GM12865 (cell line): ENCODE data around the gene LRRC23.

Experiments
- DNase-seq: peaks from one replicate; pipeline ENCODE4 v3.0.0; 2010; ENCODE audit warnings: low read depth
- H3K4me3 ChIP-seq: 2 replicates; pipeline ENCODE4 v1.5.1; 2011; ENCODE audit warnings: mild to moderate bottlenecking, low read depth, low read length, control low read depth
- CTCF ChIP-seq: IDR thresholded peaks from 2 replicates; pipeline ENCODE4 v1.5.1; 2011; ENCODE audit warnings: low read length, control low read depth, low read depth, inconsistent platforms; ENCODE audit not compliant: insufficient read depth; ENCODE audit errors: missing control alignments

Gene LRRC23

GRCh38 chr12:6941782-6942181 is 37.2 kb downstream of the LRRC23 start:
- DNase-seq, result no peak
- TF ChIP-seq CTCF, result no peak
- H3K4me3 ChIP-seq, result no peak overlapping the region

- no peak for DNase-seq
- no peak for TF ChIP-seq CTCF
- no peak overlapping the region for H3K4me3 ChIP-seq
Measured at GRCh38 chr12:6942331-6942665, 37.7 kb downstream of the LRRC23 start.

GRCh38 chr12:6943389-6943721 is 38.7 kb downstream of the LRRC23 start:
- H3K4me3 ChIP-seq, result peak overlapping the region; percentile 39
- DNase-seq, result peak; percentile 96
- no peak for TF ChIP-seq CTCF

- peak within 1 kb of the TSS; percentile 72 for H3K4me3 ChIP-seq
- peak; percentile 97 for DNase-seq
- no peak for TF ChIP-seq CTCF
Measured at GRCh38 chr12:6943722-6944380, 39.2 kb downstream of the LRRC23 start, which contains the start of the genes C12orf57 and RNU7-1. TSS of gene C12orf57 (plus strand) at chr12:6944022. CDS start at chr12:6944122, 100 bp downstream. TSS of gene RNU7-1 (plus strand) at chr12:6943816.

GRCh38 chr12:6944381-6945186 is 40.0 kb downstream of the LRRC23 start:
- peak; percentile 86 for TF ChIP-seq CTCF
- peak; percentile 97 for DNase-seq
- peak overlapping the region; percentile 72 for H3K4me3 ChIP-seq

- H3K4me3 ChIP-seq, result peak overlapping the region; percentile 72
- no peak for DNase-seq
- no peak for TF ChIP-seq CTCF
Measured at GRCh38 chr12:6945613-6946012, 41.0 kb downstream of the LRRC23 start.
